ENCODE data around the gene UCHL3. TPM values are rescaled to one million over a fixed set of nuclear protein-coding genes. Genes with fewer than 3 reads are reported as not detected.

UCHL3 gene
- total and polyA plus RNA-seq, 12 donors = 11.3 to 61.8 (median 23.2) TPM

DNA sequence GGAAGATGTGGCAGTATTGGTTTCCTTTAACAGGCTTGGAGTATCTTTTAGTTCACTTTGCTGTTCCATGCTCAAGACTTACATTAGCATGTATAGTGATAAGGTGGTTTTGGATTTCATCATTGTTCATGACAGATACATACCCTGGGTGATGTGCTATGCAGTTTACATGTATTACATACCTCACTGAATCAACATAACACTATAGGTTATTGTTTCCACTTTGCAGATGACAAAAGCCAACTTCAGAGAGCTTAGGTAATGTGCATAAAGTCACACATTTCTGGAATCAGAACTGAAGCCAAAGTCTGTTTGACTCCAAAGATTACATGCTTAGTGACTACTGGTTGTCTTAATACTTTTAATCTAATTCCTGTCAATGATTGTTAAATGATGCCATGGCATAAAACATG lies 19.0 kb upstream of the UCHL3 start:
- Histone ChIP-seq H3K27me3 (no peaks in the 10 kb centered on the region), H3K27ac (no peak overlapping the region), H3K4me1 (peaks cover 0 to 19% (median 6%) of the 10 kb centered on the region in 9 donors), H3K9me3 (no peaks in the 10 kb centered on the region), H3K36me3 (peaks cover 0 to 75% (median 12%) of the 10 kb centered on the region in 9 donors), H3K4me3 (no peak overlapping the region)
- TF ChIP-seq, protein P1, sequence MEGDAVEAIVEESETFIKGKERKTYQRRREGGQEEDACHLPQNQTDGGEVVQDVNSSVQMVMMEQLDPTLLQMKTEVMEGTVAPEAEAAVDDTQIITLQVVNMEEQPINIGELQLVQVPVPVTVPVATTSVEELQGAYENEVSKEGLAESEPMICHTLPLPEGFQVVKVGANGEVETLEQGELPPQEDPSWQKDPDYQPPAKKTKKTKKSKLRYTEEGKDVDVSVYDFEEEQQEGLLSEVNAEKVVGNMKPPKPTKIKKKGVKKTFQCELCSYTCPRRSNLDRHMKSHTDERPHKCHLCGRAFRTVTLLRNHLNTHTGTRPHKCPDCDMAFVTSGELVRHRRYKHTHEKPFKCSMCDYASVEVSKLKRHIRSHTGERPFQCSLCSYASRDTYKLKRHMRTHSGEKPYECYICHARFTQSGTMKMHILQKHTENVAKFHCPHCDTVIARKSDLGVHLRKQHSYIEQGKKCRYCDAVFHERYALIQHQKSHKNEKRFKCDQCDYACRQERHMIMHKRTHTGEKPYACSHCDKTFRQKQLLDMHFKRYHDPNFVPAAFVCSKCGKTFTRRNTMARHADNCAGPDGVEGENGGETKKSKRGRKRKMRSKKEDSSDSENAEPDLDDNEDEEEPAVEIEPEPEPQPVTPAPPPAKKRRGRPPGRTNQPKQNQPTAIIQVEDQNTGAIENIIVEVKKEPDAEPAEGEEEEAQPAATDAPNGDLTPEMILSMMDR (IDR thresholded peaks at IDR 0.05) = no peak
- DNase-seq (no peak), ATAC-seq (no peak)
- intact Hi-C loops (cut with DNase I) = loop anchor here in 1 of 10 donors (10.0 kb wide), 1 partner anchor 46 kb away; the partner anchor contains the start of gene TBC1D4

DNA sequence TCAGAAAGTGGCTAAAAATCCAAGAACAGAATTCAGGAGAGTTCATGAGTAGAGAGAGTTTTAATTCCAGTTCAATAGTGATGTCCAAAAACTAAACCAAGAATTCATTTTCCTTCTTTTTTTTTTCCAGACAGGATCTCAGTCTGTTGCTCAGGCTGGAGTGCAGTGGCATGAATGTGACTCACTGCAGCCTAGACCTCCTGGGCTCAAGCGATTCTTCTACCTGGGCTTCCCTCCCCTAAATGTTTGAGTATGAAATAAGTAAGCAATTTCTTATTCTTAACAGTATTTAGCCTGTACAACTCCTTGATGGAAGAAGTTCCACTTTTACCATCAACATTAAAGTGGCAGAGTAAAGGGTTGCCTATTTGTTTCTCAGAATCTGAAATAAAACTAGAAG lies 15.7 kb upstream of the UCHL3 start:
- DNase-seq = no peak

GRCh38 chr13:75537401-75538365 lies 11.9 kb upstream of the UCHL3 start, which contains the start of gene COMMD6:
TSS of gene COMMD6 (minus strand) at chr13:75537841. CDS start at chr13:75537805, 36 bp downstream.
- ATAC-seq = peak; percentile 94 to 98 (median 97)
- peaks cover 0 to 33% (median 0%) of the 10 kb centered on the region in 9 donors for H3K36me3 ChIP-seq
- peak within 1 kb of the TSS; percentile 18 to 91 (median 82) for H3K27ac ChIP-seq
- no peaks in the 10 kb centered on the region for H3K9me3 ChIP-seq
- no peaks in the 10 kb centered on the region for H3K27me3 ChIP-seq
- H3K4me1 ChIP-seq = peaks cover 0 to 30% (median 15%) of the 10 kb centered on the region in 9 donors
- DNase-seq = peak; percentile 75 to 80
- peak within 1 kb of the TSS; percentile 26 to 89 (median 80) for H3K4me3 ChIP-seq
- WGBS, 2 donors = 0% methylated on average over 51 of the region's 51 CpGs
- intact Hi-C loops (cut with DNase I) = loop anchor here in 3 of 10 donors (1.0 to 10.0 kb wide), 4 partner anchors 12 to 165 kb away; partner anchors contain the start of genes TBC1D4 (in 1 of the 3) and UCHL3 (in 1 of the 3)
- TF ChIP-seq, protein P1 (IDR thresholded peaks at IDR 0.05) = peak; percentile 8 to 70 (median 57)

More for the DNA sequence above, 15.7 kb upstream of the UCHL3 start:
- H3K4me1 ChIP-seq = peaks cover 0 to 40% (median 21%) of the 10 kb centered on the region in 9 donors
- peaks cover 0 to 48% (median 0%) of the 10 kb centered on the region in 9 donors for H3K36me3 ChIP-seq
- no peaks in the 10 kb centered on the region for H3K27me3 ChIP-seq
- intact Hi-C loops (cut with DNase I) = loop anchor here in 1 of 10 donors (10.0 kb wide), 1 partner anchor 49 kb away; the partner anchor contains the start of gene TBC1D4
- H3K4me3 ChIP-seq = no peak overlapping the region
- 90 to 97% methylated on average over 1 of the region's 1 CpG for WGBS, 2 donors
- no peak for ATAC-seq
- H3K27ac ChIP-seq = no peak overlapping the region
- no peaks in the 10 kb centered on the region for H3K9me3 ChIP-seq
- TF ChIP-seq, protein P1 (IDR thresholded peaks at IDR 0.05) = no peak

DNA sequence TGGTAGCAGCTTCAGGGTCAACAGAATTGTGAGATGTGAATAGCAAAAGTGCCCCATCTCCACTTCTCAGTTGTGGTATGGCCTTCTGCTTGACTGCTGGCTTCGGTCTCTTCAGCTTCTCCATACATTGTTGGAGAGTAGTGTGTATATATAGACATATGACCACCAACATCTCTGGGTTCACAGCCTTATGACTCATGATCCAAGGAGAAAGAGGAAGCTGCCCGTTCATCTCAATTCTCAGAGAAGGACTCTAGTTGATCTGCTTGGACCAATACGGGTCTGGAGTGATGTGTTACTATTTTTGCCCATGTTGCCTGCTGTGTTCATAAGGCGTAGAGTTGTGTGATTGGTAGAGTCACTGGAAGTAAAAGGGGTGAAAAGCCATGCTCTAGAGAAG lies 8.3 kb upstream of the UCHL3 start:
- TF ChIP-seq, protein P1 (IDR thresholded peaks at IDR 0.05) = no peak
- Histone ChIP-seq H3K9me3 (no peaks in the 10 kb centered on the region), H3K4me1 (peaks cover 0 to 20% (median 10%) of the 10 kb centered on the region in 9 donors), H3K4me3 (no peak overlapping the region), H3K36me3 (peaks cover 0 to 2% (median 0%) of the 10 kb centered on the region in 9 donors), H3K27me3 (no peaks in the 10 kb centered on the region), H3K27ac (no peak overlapping the region)
- intact Hi-C loops (cut with DNase I) = loop anchor here in 1 of 10 donors (10.0 kb wide), 1 partner anchor 166 kb away; no protein-coding TSS in a partner anchor
- 70 to 71% methylated on average over 4 of the region's 4 CpGs for WGBS, 2 donors
- ATAC-seq (no peak), DNase-seq (no peak)
